DMS114 treated with DMSO at 0.1 percent for 48 hours (cell line): ENCODE data around the gene HHIP.
"Not testable (repeated sequence)": the region's sequence is repeated elsewhere in the genome, so short reads cannot be mapped to it uniquely, and the experiment has no call there.

Source experiments
- DNase-seq: peaks from one replicate; lab custom pipeline; 2025; ENCODE audit not compliant: unreplicated experiment; lab: John Stamatoyannopoulos, UW

The HHIP gene

GRCh38 chr4:144740316-144740715, 94.4 kb downstream of the HHIP start:
- DNase-seq = no peak

GRCh38 chr4:144748814-144749555, 103.0 kb downstream of the HHIP start:
- DNase-seq = no peak

- no peak for DNase-seq
Observed at GRCh38 chr4:144750348-144750747, 104.4 kb downstream of the HHIP start.

GRCh38 chr4:144754562-144755410, 108.8 kb downstream of the HHIP start:
- DNase-seq = no peak

- no peak for DNase-seq
Observed at GRCh38 chr4:144757969-144758368, 112.0 kb downstream of the HHIP start.

GRCh38 chr4:144768809-144769208, 122.9 kb downstream of the HHIP start:
- DNase-seq = not testable (repeated sequence)

- DNase-seq = no peak
Observed at GRCh38 chr4:144778364-144778763, 132.4 kb downstream of the HHIP start.

GRCh38 chr4:144782345-144782744, 136.4 kb downstream of the HHIP start:
- DNase-seq = no peak

GRCh38 chr4:144785961-144786360, 140.0 kb downstream of the HHIP start:
- DNase-seq = no peak

- DNase-seq = no peak
Observed at GRCh38 chr4:144787365-144788258, 141.7 kb downstream of the HHIP start.

GRCh38 chr4:144788469-144788868, 142.5 kb downstream of the HHIP start:
- no peak for DNase-seq

GRCh38 chr4:144791933-144792332, 146.0 kb downstream of the HHIP start:
- not testable (repeated sequence) for DNase-seq
